HuH-7 (cell line): ENCODE measurements around the gene PITPNC1.
"Not testable (repeated sequence)": the region's sequence is repeated elsewhere in the genome, so short reads cannot be mapped to it uniquely, and the experiment has no call there.

Experiments
- DNase-seq: peaks from one replicate; pipeline ENCODE4 v3.0.0; 2011; ENCODE audit warnings: low spot score

The PITPNC1 gene

GRCh38 chr17:67369676-67370075, 7.4 kb upstream of the PITPNC1 start:
- DNase-seq = no peak

DNA sequence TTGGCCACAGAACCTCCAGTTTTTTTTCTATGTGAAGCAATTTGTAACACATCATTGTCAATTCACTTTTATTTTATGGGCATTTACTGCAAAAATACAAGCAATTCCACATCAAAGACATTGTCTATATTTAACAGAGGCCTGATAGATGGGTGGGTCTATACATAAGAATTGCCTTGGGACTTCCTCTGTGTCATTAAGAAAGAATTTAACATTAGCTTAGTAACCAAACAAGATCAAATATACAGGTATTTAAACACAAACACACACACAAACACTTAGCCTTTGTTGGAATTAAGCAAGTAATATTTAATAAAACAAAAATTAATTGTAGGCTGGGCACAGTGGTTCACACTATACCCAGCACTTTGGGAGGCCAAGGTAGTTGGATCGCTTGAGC, 4.3 kb upstream of the PITPNC1 start:
- DNase-seq = no peak

DNA sequence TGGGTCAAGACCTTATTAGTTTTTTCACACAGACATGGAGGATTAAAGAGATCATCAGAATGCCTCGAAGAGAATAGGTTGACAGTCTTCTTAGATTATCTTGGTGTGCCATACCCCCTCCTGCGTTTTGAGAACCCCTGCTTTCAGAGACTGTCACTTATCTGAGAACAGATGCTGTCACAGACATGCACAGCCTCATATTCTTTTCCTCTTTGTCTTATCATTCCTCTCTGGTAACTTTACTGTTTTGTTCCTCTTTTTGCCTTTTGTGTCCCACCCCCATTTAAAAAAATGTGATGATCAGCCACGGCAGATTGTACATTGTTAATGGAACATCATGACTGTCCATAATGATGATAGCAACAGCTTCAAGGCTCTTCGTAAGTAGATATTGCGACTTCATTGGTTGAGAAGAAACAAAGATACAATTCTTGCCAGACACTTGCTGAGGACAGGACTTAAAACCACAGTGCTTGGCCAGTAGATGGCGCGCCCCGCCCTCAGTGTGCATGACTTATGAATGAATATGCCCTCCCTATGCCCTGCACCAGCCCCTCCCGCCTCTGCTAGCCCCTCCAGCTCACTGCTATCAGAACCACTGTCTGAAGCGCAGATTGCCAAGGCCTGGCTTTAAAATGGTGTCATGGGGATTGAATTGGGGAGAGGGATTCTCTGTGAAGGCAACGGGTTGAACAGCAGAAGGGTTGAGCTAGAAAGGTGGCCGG, 2.6 kb upstream of the PITPNC1 start:
- peak; percentile 85 for DNase-seq

DNA sequence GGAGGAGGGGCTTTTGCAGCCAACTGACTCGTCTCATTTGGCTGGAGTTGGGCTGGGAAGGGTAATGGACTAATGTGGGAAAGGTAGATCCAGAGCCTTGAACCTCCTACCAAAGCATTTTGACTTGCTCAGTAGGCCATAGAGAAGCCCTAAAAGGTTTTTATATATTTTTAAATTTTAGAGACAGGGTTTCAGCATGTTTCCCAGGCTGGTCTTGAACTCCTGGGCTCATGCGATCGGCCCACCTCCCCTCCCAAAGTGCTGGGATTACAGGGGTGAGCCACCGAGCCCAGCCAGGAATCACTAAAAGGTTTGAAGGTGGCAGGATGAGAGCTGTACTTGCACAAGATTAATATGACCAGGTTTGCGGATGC, 2.0 kb upstream of the PITPNC1 start:
- DNase-seq = no peak

- DNase-seq = no peak
Measured at GRCh38 chr17:67375716-67376115, 1.4 kb upstream of the PITPNC1 start.

GRCh38 chr17:67376415-67376736, 705 bp upstream of the PITPNC1 start:
- DNase-seq = no peak

DNA sequence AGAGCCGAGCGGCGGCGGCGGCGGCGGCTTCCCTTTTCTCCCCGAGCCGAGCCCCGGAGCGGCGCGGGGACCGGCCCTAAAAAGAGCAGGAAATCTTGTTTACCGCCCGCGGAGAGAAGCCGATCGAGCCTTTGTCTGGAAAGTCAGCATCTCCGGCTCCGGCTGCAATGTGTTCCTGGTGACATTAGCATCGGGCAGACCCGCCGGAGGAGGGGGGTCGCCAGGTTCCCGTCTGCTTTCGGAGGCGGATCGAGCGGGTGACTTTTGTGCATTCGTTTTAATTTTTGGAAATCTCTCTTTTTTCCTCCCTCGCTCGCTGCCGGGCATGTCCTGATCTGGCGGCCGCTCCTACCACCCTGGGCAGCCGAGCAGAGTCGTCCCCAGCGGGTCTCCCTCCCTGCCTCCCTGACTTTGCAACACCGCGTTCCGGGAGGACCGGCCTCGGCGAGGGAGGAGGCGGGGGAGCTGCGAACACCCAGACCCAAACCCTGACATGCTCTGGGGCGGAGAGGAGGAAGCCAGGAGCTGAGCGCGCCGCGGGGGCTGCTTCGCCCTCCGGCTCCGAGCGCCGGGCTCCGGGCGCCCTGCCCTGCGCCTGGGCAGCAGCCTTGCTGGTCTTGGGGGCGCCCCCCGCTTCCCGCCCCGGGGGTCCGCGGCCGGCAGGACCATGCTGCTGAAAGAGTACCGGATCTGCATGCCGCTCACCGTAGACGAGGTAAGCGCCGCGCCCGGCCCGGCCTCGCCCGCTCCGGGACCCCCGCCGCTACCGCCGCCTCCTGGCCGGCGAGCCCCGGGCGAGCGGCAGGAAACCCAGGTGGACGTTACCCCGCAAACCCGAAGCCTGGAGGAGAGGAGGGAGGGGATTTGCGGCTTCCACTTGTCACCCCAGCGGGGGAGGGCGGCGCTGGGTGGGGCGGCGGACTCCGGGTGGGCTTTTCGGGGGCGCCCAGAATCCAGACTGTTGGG, 690 bp downstream of the PITPNC1 start:
- DNase-seq = peak; percentile 65

- DNase-seq = peak; percentile 76
Measured at GRCh38 chr17:67378454-67379250, 1.6 kb downstream of the PITPNC1 start.

DNA sequence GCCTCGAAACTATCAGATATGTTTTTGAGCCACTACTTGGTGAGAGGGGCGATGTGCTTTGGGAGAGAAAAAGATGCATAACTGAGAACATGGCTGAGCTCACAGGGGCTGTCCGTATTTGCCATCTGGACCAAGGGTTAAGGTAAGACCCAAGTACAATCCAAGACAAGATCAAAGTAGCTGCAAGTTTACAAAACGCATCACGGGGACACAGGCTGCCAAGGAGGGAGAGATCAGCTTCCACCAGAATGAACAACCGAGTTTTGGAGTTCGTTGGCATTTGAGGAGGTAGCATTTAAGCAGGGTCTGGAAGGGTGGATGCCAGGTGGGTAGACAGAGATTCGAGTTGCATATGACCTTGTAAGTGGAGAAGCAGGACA, 2.2 kb downstream of the PITPNC1 start:
- DNase-seq = no peak

DNA sequence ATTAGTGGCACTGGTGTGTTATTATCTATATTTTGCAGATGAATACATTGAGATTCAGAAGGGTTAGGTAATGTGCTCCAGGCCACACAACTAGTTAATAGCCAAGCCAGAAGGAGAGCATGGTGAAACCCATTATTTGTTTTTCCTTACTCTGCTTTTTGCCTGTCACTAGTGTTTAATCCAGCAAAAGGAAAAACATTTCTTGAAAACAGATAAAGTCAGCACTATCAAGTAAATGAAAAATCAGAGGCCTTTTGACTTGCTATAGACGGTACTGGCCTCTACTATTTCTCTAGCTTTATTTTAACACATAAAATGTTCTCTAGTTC, 4.8 kb downstream of the PITPNC1 start:
- no peak for DNase-seq

- no peak for DNase-seq
Measured at GRCh38 chr17:67385122-67385988, 8.3 kb downstream of the PITPNC1 start.

DNA sequence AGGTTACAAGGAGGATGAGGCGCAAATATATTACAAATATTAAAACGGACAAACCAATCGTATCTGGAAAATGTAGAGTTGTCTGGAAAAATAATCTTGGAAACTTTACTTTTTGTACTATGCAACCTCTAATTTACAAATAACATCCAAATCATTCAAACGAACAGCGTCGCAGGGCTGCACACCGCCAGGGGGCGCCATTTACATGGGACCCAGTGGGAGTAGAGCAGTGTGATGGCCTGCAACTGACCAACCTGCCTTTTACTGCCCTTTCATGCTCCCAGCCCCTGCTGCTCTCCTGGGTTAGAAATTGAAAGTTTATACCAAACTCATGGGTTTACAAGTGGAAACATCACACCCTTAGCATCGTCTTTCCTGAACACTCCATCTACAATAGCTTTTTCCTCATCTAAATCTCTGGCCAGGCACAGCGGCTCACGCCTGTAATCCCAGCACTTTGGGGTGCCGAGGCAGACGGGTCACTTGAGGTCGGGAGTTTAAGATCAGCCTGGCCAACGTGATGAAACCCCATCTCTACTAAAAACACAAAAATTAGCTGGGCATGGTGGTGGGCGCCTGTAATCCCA, 10.0 kb downstream of the PITPNC1 start:
- DNase-seq = peak; percentile 79

DNA sequence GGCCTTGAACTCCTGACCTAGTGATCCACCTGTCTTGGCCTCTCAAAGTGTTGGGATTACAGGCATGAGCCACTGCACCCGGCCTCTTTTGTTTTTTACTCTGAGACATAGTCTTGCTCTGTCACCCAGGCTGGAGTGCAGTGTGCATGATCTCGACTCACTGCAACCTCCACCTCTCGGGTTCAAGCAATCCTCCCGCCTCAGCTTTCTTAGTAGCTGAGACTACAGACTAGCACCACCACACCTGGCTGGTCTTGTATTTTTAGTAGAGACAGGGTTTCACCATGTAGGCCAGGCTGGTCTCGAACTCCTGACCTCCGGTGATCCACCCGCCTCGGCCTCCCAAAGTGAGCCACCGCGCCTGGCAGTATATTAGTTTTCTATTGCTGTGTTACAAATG, 11.5 kb downstream of the PITPNC1 start:
- DNase-seq = not testable (repeated sequence)

DNA sequence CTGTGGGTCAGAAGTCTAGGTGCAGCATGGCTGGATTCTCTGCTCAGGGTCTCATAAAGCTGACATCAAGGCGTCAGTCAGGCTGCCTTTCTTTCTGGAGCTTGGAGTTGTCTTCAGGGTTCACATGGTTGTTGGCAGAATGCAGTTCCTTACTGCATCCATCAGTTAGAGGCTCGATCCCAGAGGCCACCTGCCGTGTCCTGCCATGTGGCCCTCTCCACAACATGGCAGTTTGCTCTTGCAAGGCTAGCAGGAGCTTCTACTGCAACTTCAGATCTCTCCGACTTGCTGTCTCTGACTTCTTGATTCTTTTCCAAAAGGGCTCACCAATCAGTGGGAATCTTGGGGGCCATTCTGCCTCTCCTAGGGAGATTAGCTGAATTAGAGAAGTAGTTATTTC, 11.9 kb downstream of the PITPNC1 start:
- DNase-seq = no peak

DNA sequence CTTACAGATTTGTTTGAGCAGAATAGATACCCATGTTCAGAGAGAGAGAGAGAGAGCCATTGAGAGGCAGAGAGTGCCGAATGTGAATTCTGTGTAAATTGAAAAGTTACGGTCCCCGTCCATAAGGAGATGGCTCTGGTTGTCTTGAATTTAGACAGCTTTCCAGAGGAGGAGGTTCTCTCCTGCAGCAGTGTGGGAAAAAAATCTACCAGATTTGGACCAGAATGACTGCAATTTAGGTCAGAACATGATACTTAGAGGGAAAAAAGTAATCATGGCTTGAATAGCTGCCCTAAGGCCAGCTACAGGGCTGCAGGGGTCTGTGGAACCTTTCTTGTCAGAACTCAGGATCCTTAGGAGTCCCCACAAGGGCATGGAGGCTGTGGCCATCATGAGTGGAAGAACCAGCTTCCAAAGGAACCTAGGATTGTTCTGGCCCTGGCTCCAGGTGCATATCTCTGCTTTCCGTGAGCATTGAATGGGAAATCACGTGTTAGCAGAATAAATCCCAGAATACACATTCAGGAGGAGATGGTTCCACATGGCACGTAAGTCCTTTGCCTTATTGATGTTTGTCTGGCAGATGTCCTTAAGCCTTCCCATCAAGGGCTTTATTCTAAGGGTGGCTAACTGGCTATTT, 13.0 kb downstream of the PITPNC1 start:
- DNase-seq = no peak

DNA sequence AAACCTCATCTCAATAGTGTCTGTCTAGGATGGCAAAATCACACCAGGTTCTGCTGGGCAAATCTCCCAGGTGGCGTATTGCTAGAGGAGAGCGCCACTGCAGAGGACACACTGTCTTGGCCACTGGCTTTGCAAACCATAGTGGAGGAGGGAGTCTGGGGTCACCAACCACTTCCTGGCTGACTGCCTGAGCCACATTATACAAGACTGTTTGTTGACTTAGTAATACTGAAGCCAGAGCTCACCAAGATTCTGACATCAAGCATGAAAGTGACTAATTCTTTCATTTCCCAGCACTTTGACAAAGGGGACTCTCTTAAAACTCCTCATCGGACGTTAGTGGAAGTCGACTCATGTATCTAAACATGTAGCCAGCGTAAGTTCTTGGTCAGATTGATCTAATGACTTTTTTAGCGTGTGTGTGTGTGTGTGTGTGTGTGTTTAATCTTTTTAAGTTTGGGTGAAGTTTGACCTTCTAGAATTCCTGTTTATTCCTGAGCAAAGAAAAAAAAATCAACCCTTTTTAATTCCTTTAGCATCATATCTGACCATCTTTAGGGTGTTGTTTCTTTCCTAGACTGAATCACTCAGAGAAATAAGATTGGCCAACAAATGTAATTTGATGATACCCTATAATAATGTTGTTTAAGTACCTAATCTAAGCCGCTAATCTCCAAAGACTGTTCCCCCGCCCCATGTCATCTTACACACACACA, 13.7 kb downstream of the PITPNC1 start:
- peak; percentile 39 for DNase-seq

DNA sequence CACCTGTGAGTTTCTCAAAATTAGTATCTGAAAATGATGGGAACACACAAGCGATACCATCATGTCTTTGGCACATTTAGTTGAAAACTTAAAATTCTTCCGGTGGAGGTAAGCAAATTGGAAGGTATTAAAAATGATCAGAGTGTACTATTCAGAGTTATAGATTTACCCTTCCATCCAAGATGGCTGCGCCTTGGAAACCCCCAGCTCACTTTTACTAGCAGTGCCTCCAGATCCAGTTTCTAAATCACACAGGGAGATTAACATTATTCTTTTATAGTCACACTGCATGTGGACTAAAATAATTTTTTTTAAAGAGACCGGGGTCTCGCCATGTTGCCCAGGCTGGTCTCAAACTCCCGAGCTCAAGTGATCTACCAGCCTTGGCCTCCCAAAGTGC, 15.0 kb downstream of the PITPNC1 start:
- DNase-seq = no peak

DNA sequence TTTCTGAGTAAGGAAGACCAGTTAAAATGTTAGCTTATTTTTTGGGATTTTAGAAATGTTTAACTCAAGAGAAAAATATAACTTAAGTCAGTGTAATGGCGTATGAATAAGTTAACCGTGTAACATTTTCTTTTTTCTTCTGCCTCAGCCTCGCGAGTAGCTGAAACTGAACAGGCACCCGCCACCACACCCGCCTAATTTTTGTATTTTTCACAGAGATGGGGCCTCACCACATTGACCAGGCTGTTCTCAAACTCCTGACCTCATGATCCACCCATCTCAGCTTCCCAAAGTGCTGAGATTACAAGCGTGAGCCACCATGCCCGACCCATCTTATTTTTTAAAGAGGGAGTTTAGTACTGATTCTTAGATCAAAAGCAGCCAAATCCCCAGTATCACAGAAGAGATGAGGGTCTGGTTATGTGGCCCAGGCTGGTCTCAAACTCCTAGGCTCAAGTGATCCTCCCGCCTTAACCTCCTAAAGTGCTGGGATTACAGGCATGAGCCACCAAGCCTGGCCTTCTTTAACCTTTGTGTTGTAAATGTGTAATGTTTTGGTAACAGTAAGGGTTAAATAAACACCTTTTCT, 16.8 kb downstream of the PITPNC1 start:
- no peak for DNase-seq

DNA sequence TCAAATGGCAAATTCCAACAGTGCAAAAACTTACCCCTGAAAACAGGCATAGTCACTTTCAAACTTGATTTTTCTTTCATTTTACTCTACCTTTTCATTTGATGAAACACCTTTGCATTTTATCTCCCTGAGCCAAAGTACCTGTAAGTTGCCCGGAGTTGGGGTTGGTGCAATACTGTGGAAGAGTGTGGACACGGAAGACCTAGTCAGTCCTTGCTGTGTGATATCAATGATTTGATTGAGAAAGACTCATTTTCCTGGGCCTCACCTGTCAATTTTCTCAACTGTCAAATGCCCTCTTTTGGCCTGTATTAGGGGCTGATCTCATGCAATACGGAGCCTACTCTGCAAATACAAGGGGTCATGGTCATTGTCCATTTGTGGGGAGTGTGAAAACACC, 22.6 kb downstream of the PITPNC1 start:
- DNase-seq = no peak

DNA sequence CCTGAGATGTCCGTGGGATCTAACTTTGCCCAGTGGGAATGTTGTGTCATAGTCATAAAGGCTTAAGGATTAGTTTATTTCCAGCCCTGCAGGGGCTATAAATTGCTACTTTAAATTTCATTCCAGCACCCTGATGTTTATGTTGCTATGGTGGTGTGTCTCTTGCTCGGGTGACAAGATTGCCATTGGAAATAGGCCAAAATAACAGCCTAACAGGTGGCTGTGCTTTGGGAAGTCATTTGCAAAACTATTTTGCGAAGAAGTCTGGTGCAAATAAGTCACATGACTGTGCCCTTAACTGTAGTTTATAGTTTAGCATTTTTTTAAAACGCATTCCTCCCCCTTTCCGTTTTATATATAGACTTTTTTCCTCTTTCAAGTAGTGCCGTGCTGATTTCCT, 23.1 kb downstream of the PITPNC1 start:
- no peak for DNase-seq
